ENCODE measurements around the gene CRIP2. TPM values are rescaled to one million over a fixed set of nuclear protein-coding genes. Genes with fewer than 3 reads are reported as not detected.

CRIP2 gene
- total and polyA plus RNA-seq, 9 of the 15 experiments (the other 6 are each of a cell fraction or from before 2014, with no cell fraction given) = 0.18 to 2.0 (median 0.69) TPM; not detected in 1

DNA sequence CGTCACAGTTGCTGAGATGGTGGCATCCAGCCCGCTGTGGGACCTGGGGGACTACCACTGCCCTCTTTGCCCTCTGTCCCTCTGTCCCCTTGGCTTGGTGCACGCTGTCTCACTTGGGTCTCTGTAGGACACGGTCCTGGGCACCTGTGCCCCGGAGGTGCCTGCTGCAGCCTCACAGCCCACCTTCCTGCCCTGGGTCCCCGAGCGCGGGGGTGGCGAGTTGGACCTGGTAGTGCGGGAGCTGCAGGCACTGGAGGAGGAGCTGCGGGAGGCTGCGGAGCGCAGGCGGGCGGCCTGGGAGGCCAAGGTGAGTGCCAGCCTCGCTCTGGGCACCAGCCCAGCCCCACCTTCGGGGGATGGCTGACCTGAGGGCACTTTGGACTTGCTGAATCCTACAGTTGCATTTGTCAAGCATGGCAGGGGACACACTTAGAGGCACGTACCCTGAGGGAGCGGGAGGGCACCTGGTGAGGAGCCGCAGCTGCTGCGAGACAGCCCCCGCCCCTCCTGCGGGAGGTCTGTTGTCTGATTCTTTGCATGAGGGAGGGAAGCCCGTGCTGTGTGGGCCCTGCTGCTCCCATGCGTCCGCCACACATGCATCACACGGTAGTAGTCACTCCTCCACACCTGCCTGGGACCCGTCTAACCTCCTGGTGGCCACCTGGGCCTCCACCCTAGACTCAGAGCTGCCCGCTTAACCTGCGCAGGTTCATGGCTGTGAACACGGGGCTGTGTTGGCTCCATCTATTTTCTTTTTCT, 23.2 kb downstream of the CRIP2 start:
- H3K4me2 ChIP-seq (ENCODE audit: insufficient read depth, low read length) = no peak overlapping the region
- POLR2A ChIA-PET = interaction anchor here (0.7 kb wide), 1 partner anchor 430 kb away, joined by 3 read pairs; no protein-coding TSS in a partner anchor
- H3K9ac ChIP-seq (ENCODE audit: insufficient read depth in 1 of 2, low read depth in 2 of 2, low read length in 2 of 2) = no peak overlapping the region; a peak in 1 of 4 replicates
- intact Hi-C loops (cut with micrococcal nuclease) = no loop called here
- H3K27ac ChIP-seq (ENCODE audit: extremely low read depth, low read depth, low read length) = no peak overlapping the region
- CTCF ChIA-PET (ENCODE audit: low intra/inter-chr PET ratio) = no interaction called here
- no peak for FAIRE-seq
- no peak for DNase-seq (ENCODE audit: extremely low read depth in 1 of 4, low spot score in 3 of 4)
- H4K20me1 ChIP-seq (replicated peaks; ENCODE audit: control insufficient read depth, insufficient read depth, low read length) = no peaks in the 10 kb centered on the region
- no peak for ATAC-seq
- no peaks in the 10 kb centered on the region for H3K9me3 ChIP-seq (replicated peaks; ENCODE audit: control insufficient read depth, insufficient read depth, low read depth, low read length)
- H3K36me3 ChIP-seq (ENCODE audit: control insufficient read depth, insufficient read depth, low read length) = no peaks in the 10 kb centered on the region; the same call in 2 of the 3 replicates
- in situ Hi-C loops (cut with MboI) = no loop called here
- 60% methylated on average over 10 of the region's 31 CpGs for WGBS (ENCODE audit: insufficient coverage, low coverage, missing lambda C conversion rate)
- H3K4me3 ChIP-seq = no peak overlapping the region
- H2AFZ ChIP-seq (ENCODE audit: low read depth, low read length) = no peak overlapping the region
- no peaks in the 10 kb centered on the region for H3K9me1 ChIP-seq (ENCODE audit: control insufficient read depth, insufficient read depth, low read length)
- H3K4me1 ChIP-seq (replicated peaks in 1 of 2; ENCODE audit: control insufficient read depth in 2 of 2, insufficient read depth in 2 of 2, low read length in 2 of 2) = peaks cover 0 to 68% of the 10 kb centered on the region in 2 experiments; a peak in 2 of 5 replicates
- no peaks in the 10 kb centered on the region for H3K79me2 ChIP-seq (ENCODE audit: control insufficient read depth, insufficient read depth, low read length)
- no peaks in the 10 kb centered on the region for H3K27me3 ChIP-seq (ENCODE audit: control insufficient read depth in 2 of 2, insufficient read depth in 2 of 2, low read length in 2 of 2)
- TF ChIP-seq CEBPB (tag; IDR thresholded peaks at IDR 0.05) (no peak), POLR2G (IDR thresholded peaks at IDR 0.05; ENCODE audit: low read depth, low read length) (0 out of 2 replicates have a peak, but pooled peaks have one; percentile 23), TAF1 (IDR thresholded peaks at IDR 0.05; ENCODE audit: control insufficient read depth, extremely low read depth, insufficient read depth, low read length, severe bottlenecking) (no peak)
- no TSS peak for BruUV-seq (replicated peaks)
